ENCODE results near the gene RRP8.

DNA sequence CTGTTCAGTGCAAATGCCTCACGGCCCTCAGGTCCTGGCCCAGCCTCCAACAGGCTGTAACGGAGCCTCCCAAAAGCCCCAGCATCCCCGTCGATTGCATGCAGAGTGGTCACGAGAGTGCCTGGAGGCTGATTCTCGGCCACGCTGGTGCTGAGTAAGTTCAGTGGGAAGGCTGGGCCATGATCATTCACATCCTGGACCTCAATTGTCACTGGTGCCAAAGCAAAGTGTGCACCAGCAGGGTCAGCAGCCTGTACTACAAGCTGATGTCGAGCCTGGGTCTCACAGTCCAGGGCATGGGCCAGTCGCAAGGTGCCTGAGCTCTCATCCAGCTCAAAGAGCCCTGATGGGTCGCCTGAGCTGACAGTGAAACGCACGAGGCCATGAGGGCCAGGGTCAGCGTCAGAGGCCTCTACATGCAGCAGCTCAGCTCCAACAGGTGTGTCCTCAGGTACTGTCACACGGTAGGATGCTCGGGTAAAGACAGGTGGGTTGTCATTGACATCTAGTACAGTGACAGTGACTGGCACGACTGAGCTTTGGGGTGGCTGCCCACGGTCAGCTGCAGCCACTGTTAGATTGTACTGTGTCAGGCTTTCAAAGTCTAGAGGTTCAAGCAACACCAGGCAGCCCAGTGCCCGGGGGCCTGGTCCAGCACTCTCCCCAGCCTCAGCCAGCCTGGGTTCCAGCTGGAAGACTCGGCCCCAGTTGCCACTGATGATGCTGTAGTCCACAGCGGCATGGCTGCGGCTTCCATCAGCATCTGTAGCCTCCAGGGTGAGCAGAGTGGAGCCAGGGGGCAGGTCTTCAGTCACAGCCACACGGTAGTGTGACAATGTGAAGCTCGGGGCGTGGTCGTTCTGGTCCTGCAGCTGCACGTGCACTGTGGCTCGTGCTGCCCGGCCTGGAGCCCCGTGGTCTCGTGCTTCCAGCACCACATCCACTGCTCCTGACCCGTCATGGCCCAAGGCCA, 20.3 kb upstream of the RRP8 start:
- TF ChIP-seq POLR2A (IDR thresholded peaks at IDR 0.05), result no peak
- TF ChIP-seq, protein P1, sequence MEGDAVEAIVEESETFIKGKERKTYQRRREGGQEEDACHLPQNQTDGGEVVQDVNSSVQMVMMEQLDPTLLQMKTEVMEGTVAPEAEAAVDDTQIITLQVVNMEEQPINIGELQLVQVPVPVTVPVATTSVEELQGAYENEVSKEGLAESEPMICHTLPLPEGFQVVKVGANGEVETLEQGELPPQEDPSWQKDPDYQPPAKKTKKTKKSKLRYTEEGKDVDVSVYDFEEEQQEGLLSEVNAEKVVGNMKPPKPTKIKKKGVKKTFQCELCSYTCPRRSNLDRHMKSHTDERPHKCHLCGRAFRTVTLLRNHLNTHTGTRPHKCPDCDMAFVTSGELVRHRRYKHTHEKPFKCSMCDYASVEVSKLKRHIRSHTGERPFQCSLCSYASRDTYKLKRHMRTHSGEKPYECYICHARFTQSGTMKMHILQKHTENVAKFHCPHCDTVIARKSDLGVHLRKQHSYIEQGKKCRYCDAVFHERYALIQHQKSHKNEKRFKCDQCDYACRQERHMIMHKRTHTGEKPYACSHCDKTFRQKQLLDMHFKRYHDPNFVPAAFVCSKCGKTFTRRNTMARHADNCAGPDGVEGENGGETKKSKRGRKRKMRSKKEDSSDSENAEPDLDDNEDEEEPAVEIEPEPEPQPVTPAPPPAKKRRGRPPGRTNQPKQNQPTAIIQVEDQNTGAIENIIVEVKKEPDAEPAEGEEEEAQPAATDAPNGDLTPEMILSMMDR (IDR thresholded peaks at IDR 0.05), result no peak
